EL (cell line): Measurements from ENCODE around the gene CAMK2A.

Experiments used
- DNase-seq: peaks from one replicate; pipeline ENCODE4 v3.0.0-alpha.2; 2016

CAMK2A gene

GRCh38 chr5:150299571-150300327 lies 10.2 kb upstream of the CAMK2A start:
- peak; percentile 67 for DNase-seq

DNA sequence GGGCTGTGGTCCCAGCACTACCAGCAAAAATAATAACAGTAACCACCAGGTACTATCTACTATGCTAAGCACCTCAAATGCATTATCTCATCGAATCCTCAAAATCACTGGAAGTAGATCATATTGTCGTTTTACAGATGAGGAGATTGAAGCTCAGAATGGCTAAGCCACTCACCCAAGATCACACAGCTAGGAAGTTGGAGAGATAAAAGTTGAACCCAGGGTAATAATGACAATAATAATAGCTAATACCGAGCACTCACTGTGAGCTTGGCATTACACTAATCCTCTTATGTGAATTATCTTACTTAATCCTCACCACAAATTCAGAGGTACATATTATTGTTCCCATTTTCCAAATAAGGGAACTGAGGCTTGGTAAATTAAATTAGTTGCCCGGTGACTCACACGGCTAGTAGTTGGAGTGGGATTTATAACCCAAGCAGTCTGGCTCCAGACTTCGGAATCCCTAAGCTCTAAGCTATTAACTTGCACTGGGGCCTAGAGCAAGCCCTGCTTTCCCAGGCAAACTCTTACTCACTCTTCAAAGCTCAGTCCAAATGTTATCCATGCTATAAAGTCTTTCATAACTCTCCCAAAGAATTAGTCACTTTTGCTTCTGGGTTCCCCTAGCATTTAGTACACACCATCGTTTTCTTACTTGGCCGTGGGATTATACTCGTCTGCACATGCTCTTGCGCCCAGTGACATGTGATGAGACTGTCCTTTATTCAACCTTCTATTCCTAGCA lies 9.3 kb upstream of the CAMK2A start:
- DNase-seq = peak; percentile 95

DNA sequence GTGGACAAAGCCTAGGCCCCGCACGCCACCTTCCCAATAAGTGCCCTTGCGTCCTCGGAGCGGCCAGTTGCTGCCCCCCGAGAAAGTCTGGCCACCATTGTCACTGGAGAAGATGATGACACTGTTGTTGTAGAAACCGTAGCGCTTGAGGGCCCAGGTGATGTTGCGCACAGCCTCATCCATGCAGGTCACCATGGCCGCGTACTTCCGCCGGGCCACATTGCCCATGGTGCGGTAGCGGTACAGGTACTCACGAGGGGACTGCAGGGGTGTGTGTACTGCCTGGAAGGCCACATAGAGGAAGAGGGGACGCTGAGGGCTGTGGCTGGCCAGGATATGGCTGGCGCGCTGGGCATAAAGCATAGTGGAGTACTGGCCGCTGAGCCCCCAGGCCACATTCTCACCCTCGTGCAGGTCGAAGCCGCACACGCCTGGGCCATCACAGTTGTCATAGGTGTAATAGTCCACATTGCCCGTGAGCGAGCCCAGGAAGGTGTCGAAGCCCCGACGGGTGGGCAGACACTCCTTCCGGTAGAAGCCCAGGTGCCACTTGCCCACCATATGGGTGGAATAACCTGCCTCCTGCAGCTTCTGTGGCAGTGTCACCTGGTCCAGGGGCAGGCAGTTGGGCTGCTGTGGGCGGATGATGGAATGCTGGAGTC lies 8.5 kb upstream of the CAMK2A start:
- DNase-seq = no peak

DNA sequence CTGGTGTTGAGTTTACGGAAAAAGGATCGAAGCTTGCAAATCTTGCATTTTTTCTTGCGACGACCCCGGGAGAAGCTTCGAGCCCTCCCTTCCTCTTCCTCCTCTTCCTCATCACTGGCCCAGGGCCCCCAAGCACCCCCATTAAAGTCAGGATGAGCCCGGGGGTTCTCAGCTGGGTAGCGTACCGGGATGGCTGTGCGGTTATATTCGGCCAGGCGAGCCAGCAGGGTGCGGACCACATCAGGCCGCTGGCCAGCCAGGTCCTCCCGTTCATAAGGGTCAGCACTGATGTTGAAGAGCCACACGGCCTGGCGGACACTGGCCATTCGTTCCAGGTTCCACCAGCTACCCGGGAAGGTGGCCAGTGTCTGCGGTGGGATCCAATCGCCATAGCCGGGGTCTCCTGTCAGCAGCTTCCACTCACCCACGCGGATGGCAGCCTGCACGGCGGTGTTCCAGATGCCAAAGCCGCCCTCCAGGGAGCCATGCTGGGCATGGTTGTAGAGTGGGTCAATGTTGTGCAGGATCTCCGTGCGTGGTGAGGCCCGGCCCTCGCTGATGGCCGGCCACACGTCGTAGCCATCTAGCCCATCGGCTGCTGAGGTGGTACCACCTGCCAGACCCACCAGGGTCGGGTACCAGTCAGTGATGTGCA lies 7.8 kb upstream of the CAMK2A start:
- DNase-seq = no peak

DNA sequence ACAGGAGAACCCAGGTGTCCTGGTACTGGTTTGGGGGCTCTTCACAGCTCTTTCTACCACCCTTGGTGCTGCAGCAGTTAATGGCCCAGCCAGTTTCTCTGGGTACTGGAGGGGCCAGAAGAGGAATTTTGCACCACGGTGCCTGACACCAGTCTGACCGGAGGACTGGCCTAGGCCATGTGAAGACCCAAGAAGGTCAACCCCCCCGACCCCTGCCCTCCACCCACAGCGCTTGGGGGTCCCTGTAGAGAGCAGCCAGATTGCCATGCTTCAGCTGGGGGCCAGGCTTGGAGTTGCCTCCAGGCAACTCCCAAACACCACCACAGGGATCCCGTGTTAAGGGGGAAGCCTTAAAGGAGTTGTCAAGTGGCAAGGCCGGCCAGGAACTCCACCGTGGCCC lies 6.9 kb upstream of the CAMK2A start:
- DNase-seq = no peak

DNA sequence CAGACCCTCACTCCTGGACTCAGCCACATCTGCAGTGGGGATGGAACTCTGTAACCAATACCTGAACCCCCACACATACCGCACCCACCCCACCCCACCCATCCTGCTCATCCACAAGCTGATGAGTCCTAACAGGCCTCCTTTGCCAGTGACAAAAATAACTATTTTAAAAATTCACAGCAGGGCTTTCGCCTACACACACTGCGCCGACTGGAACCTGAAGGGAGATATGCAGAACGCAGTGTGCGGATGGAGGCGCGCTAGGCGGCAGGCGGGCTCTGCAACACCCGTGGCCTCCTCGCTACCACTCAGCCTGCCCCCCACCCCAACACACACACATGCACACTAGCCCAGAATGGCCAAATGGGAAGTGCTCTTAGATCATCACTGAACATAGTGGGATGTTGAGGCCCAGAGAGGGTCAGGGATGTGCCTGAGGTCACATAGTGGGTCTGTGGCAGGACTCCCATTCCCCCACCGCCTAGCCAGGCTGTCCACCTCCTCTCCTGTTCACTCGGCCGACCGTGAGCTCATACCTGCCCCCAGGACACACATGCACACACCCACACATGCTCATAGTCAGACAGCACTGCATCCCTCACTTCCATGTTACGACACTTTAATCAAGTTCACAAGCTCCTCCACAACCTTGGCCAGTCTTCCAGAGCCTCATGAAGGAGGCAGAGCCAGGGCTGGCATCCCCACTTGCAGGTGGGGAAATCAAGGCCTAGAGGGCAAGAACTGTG lies 6.3 kb upstream of the CAMK2A start:
- DNase-seq = no peak

- peak; percentile 79 for DNase-seq
Observed at GRCh38 chr5:150295172-150295634, 5.6 kb upstream of the CAMK2A start.

GRCh38 chr5:150294551-150295071 lies 5.0 kb upstream of the CAMK2A start:
- no peak for DNase-seq

DNA sequence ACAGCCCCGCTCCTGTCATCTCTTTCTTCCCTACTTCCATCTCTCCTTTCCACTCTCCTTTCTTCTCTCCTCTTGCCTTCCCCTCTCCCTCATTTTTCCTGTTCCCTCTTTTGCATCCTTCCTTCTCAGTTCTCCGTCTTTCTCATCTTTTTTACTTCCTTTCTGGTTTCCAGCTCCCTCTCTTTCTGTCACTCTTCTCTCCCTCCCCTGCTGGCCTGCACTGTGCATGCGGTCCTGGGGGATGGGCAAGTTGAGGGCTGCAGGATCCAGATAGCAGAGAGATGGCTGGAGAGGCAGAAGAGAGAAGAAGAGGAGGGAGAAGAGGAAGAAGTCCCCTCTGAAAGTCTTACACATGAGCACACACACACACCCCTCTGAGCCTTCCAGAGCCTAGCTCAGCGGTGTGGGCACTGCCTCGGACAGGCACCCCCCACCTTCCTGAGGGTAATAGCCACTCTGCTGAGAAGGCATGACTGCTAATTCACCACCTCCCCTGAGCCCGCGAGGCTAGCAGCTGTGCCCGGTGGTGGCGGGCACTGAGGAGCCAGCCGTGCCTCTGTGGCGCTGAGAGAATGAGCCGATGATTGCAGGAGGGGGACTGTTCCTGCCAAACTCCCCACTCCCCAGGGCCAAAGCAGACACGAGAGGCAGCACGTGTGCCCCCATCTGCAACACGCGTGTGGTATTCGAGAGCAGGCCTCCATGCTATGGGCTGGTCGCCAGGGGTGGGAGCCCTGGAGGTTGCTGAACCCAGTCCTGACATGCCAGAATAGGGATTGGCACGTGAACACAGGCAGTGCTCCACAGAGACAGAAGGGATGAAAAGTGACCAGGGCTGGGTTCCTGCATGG lies 3.7 kb upstream of the CAMK2A start:
- no peak for DNase-seq

- DNase-seq = no peak
Observed at GRCh38 chr5:150291388-150292385, 2.1 kb upstream of the CAMK2A start.

DNA sequence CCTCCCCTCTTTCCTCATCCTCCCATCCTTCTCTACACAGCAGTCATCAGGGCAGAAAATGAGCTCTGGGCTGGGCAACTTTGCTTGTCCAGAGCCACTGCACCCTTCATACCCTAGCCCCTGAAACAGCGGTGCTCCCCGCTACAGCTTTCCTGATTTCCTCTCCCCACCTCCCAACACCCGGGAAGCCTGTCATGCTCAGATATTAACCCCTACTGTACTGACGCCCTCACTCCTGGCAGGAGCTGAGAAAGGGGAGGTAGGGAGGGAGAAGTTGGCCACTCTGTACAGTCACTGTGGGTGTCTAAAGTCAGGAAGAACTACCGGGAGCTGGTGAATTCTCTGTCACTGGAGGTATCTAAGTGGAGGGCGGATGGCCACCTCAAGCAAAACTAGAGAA lies 782 bp downstream of the CAMK2A start:
- DNase-seq = no peak

DNA sequence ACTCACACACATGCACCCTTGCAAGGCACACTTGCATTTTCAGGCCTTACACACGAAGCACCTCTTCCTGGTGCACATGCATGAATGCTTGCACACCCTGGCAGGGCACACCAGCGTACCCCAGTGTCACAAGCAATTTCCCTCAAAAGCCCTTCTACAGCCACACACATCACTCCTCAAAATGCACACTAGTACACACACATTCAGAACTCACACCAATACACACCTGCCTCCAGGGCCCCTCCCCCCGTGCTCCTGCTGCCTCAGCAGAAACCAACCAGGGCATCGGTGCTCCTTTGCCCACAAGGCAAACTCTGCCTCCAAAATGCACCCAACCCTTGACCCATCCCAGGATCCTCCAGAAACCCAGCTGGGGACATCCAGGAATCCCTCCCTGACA lies 1.2 kb downstream of the CAMK2A start:
- no peak for DNase-seq

DNA sequence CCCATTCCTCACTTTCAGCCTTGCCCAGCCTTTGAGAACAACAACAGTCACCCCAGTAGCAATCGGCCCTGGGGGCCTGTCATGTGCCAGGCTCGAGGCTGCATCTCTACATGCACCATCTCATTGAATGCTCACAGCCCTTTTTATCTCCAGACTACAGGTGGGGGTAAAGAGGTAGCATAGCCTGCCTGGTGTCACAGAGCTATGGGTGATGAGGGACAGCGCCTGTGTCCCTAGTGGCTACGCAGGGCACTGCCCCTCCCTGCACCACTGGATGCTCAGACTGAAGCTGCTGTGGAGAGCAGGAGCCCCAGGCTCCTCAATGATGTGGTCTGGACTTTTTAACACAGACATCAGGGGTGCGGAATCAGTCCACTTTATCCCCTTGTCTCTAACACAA lies 2.8 kb downstream of the CAMK2A start:
- no peak for DNase-seq

DNA sequence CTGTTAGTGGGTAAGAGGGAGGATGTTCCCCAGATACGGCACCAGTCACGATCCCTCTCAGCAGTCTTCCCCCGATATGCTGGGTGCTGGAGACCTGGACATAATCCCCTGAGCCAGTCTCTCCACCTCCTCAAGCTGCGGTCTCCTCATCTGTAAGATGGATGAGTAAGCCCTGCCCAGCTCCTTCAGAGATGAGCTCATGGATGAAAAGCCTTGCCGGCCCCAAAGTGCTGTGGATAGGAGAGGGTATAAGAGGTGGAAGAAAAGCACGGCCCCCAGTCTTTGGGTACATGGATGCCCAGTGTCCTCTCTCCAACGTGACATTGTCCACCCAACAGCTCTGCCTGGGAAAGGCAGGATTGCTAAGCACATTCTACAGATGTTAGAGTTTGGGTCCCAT lies 4.5 kb downstream of the CAMK2A start:
- DNase-seq = no peak

- DNase-seq = no peak
Observed at GRCh38 chr5:150284311-150284710, 5.3 kb downstream of the CAMK2A start.

GRCh38 chr5:150283904-150284303 lies 5.7 kb downstream of the CAMK2A start:
- no peak for DNase-seq

DNA sequence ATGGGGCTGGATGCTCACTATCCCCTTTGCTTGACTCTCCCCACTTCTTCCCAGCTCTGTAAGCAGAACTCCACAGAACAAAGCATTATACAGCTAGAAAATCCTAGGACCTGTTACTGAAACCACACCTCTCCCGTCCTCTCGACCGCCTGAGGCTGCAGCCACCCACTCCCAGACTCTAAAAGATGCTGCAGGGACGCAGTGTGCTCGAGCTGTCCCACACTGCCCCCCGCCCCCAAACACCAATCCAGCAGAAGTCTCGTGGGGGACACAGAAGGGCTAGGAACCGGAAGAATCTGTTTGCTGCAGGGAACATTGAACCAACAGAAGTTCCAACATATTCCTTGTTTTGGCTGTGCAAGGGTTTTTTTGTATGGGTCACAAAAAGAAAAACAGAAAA lies 7.6 kb downstream of the CAMK2A start:
- no peak for DNase-seq

DNA sequence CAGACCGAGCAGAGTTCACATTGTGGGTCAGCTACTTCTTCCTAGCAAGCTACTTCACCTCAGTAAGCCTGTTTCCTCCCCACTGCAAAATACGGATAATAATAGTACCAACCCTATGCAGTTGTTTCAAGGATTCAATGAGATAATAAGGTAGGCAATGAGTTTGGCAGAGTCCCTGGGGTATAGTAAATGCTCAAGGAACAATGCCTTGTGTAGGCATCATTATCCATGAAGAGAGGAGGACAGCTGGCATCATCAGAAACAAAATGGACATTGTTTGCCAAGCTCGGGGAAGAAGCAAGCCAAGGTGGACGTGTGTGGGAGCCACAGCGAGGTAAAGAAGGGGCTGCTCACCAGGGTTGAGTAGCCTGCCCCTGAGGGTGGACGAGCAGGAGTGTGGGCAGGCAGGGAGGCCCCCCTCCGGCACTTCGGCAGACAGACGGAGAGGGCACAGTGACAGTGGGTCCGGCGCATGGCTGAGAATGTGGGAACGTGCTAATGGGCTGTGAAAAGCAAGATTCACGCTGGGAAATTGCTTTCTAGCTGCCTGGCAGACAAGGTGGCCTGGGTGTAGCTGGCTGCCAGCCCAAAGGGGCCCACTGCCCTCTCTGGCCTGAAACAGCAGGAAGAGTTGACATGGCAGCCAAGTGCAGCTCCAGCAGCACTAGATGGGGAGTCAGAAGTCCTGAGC lies 10.1 kb downstream of the CAMK2A start:
- DNase-seq = no peak

GRCh38 chr5:150278916-150279315 lies 10.7 kb downstream of the CAMK2A start:
- peak; percentile 88 for DNase-seq
